ENCODE data around the gene ROCK2. TPM values are rescaled to one million over a fixed set of nuclear protein-coding genes. Genes with fewer than 3 reads are reported as not detected.

Gene ROCK2
- total and polyA plus RNA-seq, 9 of the 15 experiments (the other 6 are each of a cell fraction or from before 2014, with no cell fraction given): 4.9 to 30.6 (median 14.3) TPM

DNA sequence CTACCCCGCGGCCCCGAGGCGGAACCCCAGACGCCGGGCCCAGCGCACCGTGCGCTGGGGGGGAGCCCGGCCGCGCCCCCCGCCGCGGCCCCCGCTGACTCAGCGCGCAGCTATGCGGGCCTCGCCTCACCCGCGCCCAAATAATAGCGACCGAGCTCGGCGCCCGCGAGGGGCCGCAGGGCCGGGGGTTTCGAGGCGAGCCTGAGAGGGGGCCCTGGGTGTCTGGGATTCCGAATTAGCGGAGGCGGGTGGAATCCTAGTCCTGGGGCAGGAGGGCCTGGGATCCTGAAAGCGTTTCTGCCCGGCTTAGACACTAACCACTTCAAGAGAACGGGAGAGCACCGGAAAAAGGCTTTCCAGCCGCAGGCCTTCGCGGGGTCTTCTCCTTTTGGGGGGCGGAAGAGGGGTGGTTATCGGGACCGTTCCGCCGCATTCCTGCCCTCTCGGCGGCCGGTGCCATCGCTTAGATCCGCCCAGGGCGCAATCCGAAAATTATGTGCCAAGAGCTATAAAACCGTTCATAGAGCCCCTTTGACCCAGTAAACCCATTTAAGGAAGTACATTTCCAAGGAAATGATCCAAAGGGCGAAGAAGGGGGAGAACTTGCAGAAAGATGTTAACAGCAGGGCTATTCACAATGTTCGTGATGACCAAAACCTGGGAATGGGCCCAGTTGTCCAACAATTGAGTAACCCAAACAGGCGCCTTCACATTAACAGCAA, 681 bp upstream of the ROCK2 start (continued):
- TF ChIP-seq MCM7 (IDR thresholded peaks at IDR 0.05): no peak
- no peak for TF ChIP-seq EGR1 (conservative IDR thresholded peaks at IDR 0.05)
- TF ChIP-seq CEBPB (tag; IDR thresholded peaks at IDR 0.05): no peak
- TF ChIP-seq SRSF7 (optimal IDR thresholded peaks at IDR 0.05; ENCODE audit: low read depth, low read length): no peak
- TF ChIP-seq RFX1 (IDR thresholded peaks at IDR 0.05): no peak
- no peak for TF ChIP-seq HDAC8 (tag; IDR thresholded peaks at IDR 0.05)
- TF ChIP-seq, protein P1, sequence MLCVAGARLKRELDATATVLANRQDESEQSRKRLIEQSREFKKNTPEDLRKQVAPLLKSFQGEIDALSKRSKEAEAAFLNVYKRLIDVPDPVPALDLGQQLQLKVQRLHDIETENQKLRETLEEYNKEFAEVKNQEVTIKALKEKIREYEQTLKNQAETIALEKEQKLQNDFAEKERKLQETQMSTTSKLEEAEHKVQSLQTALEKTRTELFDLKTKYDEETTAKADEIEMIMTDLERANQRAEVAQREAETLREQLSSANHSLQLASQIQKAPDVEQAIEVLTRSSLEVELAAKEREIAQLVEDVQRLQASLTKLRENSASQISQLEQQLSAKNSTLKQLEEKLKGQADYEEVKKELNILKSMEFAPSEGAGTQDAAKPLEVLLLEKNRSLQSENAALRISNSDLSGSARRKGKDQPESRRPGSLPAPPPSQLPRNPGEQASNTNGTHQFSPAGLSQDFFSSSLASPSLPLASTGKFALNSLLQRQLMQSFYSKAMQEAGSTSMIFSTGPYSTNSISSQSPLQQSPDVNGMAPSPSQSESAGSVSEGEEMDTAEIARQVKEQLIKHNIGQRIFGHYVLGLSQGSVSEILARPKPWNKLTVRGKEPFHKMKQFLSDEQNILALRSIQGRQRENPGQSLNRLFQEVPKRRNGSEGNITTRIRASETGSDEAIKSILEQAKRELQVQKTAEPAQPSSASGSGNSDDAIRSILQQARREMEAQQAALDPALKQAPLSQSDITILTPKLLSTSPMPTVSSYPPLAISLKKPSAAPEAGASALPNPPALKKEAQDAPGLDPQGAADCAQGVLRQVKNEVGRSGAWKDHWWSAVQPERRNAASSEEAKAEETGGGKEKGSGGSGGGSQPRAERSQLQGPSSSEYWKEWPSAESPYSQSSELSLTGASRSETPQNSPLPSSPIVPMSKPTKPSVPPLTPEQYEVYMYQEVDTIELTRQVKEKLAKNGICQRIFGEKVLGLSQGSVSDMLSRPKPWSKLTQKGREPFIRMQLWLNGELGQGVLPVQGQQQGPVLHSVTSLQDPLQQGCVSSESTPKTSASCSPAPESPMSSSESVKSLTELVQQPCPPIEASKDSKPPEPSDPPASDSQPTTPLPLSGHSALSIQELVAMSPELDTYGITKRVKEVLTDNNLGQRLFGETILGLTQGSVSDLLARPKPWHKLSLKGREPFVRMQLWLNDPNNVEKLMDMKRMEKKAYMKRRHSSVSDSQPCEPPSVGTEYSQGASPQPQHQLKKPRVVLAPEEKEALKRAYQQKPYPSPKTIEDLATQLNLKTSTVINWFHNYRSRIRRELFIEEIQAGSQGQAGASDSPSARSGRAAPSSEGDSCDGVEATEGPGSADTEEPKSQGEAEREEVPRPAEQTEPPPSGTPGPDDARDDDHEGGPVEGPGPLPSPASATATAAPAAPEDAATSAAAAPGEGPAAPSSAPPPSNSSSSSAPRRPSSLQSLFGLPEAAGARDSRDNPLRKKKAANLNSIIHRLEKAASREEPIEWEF (CRISPR knock-in tag; IDR thresholded peaks at IDR 0.05): no peak
- no peak for TF ChIP-seq CBX5 (IDR thresholded peaks at IDR 0.05; ENCODE audit: borderline replicate concordance, low read depth)
- peak; percentile 78 for TF ChIP-seq RBFOX2 (IDR thresholded peaks at IDR 0.05; ENCODE audit: low read depth, low read length)
- no peak for TF ChIP-seq ETV5 (CRISPR knock-in tag; IDR thresholded peaks at IDR 0.05; ENCODE audit: low read depth)
- TF ChIP-seq ZNF134 (CRISPR knock-in tag; conservative IDR thresholded peaks at IDR 0.05): no peak
- TF ChIP-seq BDP1 (IDR thresholded peaks at IDR 0.05; ENCODE audit: insufficient read depth, insufficient read length): no peak
- TF ChIP-seq, protein P2, sequence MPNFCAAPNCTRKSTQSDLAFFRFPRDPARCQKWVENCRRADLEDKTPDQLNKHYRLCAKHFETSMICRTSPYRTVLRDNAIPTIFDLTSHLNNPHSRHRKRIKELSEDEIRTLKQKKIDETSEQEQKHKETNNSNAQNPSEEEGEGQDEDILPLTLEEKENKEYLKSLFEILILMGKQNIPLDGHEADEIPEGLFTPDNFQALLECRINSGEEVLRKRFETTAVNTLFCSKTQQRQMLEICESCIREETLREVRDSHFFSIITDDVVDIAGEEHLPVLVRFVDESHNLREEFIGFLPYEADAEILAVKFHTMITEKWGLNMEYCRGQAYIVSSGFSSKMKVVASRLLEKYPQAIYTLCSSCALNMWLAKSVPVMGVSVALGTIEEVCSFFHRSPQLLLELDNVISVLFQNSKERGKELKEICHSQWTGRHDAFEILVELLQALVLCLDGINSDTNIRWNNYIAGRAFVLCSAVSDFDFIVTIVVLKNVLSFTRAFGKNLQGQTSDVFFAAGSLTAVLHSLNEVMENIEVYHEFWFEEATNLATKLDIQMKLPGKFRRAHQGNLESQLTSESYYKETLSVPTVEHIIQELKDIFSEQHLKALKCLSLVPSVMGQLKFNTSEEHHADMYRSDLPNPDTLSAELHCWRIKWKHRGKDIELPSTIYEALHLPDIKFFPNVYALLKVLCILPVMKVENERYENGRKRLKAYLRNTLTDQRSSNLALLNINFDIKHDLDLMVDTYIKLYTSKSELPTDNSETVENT (CRISPR knock-in tag; IDR thresholded peaks at IDR 0.05): no peak
- no peak for TF ChIP-seq XRCC3 (IDR thresholded peaks at IDR 0.05)
- TF ChIP-seq PHB2 (IDR thresholded peaks at IDR 0.05; ENCODE audit: low read depth): no peak
- TF ChIP-seq NRF1 (conservative IDR thresholded peaks at IDR 0.05 in 1 of 2, IDR thresholded peaks at IDR 0.05 in 1 of 2): peak; percentile 1; a peak in 1 of 4 replicates
- no peak for TF ChIP-seq MECOM (CRISPR knock-in tag; IDR thresholded peaks at IDR 0.05)
- TF ChIP-seq ESRRB (CRISPR knock-in tag; IDR thresholded peaks at IDR 0.05; ENCODE audit: borderline replicate concordance): no peak
- TF ChIP-seq RFX5 (IDR thresholded peaks at IDR 0.05; ENCODE audit: low read depth, low read length): no peak
- TF ChIP-seq CREB1 (IDR thresholded peaks at IDR 0.05): no peak
- no peak for TF ChIP-seq CREB1 (CRISPR knock-in tag; IDR thresholded peaks at IDR 0.05)
- TF ChIP-seq SNIP1 (IDR thresholded peaks at IDR 0.05; ENCODE audit: low read depth): no peak
- TF ChIP-seq FOXM1 (IDR thresholded peaks at IDR 0.05; ENCODE audit: low read depth): no peak
- TF ChIP-seq FOXM1 (CRISPR knock-in tag; IDR thresholded peaks at IDR 0.05; ENCODE audit: low read depth): no peak
- TF ChIP-seq TEAD1 (CRISPR knock-in tag; IDR thresholded peaks at IDR 0.05): peak; percentile 28 to 98; a peak in 3 of 4 replicates
